Left kidney (tissue), 2 donors: ENCODE measurements around the gene SLFN12L. TPM values are rescaled to one million over a fixed set of nuclear protein-coding genes. Genes with fewer than 3 reads are reported as not detected.
A peak's percentile ranks its signal among the peaks of the same experiment; 100 is the strongest.

Experiments used
- DNase-seq: peaks from one replicate; pipeline ENCODE4 v3.0.0-alpha.2; 2013
- polyA plus RNA-seq: library from polyadenylated mRNA; unstranded; fragments of 120-200 nt; gene quantifications from one replicate; pipeline ENCODE4 v1.2.1, GENCODE V29; 2013; ENCODE audit not compliant: insufficient read length

The SLFN12L gene
- polyA plus RNA-seq, 1 donor, result 0.18 TPM

- DNase-seq, result peak; percentile 92
These were observed 105.1 kb downstream of the SLFN12L start, which contains the start of gene SLFN12 for GRCh38 chr17:35432176-35433074. SLFN12 (minus strand) TSS chr17:35432500; CDS start chr17:35423028, 9,472 bp downstream.

DNA sequence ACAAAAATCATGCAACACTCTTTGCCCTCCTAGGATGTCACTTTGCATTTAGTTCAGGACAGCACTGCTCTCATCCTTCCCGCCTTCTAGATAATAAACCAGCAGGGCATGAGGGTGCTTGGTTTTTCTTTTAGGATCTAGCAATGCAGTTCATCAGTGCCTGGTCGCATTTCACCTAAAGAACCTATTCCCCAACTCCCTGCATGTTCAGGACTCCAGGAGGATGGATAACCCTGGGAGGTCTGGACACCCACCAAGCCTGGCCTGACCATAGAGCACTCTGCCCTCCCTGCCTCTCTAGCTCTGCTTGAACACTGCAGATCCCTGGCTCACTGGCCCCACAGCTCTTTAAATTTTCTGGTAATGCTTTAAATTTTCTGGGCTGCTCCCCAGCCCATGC is 107.8 kb downstream of the SLFN12L start:
- no peak for DNase-seq

DNA sequence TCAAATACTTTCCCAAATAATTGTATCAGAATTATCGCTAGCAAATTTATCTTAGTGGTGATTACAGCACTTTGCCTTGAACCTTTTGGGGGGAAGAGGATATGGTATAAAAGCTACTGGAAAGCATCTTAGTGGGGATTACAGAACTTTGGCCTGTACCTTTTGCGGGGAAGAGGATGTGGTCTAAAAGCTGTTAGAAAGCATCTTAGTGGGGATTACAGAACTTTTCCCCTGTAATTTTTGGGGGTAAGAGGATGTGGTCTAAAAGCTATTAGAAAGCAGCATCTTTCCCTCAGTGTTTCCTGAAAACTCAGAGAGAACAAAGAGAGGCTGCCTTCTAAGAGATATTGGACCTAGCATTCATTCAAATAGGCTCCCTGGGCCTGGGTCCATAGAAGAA is 109.2 kb downstream of the SLFN12L start:
- DNase-seq, result no peak

GRCh38 chr17:35423761-35424160 is 113.7 kb downstream of the SLFN12L start:
- no peak for DNase-seq

Other genes starting within 250 kb of the SLFN12L start
- gene SLFN11, start 164.1 kb downstream of the SLFN12L start, polyA plus RNA-seq, result 11.6 TPM
- gene SLFN12, start 105.2 kb downstream of the SLFN12L start, polyA plus RNA-seq, result 21.1 TPM
- 50.2 TPM for gene SLFN13, start 88.9 kb downstream of the SLFN12L start, polyA plus RNA-seq
- 0.08 TPM for gene SLFN14, start 23.1 kb upstream of the SLFN12L start, polyA plus RNA-seq
- gene PEX12, start 40.9 kb upstream of the SLFN12L start, polyA plus RNA-seq, result 10.1 TPM
- 143 TPM for gene AP2B1, start 49.6 kb upstream of the SLFN12L start, polyA plus RNA-seq
- gene RASL10B, start 194.0 kb upstream of the SLFN12L start, polyA plus RNA-seq, result 13.0 TPM
- 0.08 TPM for gene GAS2L2, start 215.6 kb upstream of the SLFN12L start, polyA plus RNA-seq
- gene C17orf50, start 223.2 kb upstream of the SLFN12L start, polyA plus RNA-seq, result not detected